Activated naive CD4-positive, alpha-beta T cell treated with anti-CD3 and anti-CD28 coated beads, Interleukin-2, amount 50 U/mL, for 72 hours (primary cell): ENCODE data around the gene CCDC85A. TPM values are rescaled to one million over a fixed set of nuclear protein-coding genes. Genes with fewer than 3 reads are reported as not detected.

Source experiments
- ATAC-seq, 2 donors: fragments of 150-1000 bp; cut with Tn5 transposase; 2 replicates each; pipeline ENCODE4 v1.10.0; 2021; ENCODE audit warnings: mild to moderate bottlenecking in 2 of 2, moderate library complexity in 2 of 2
- DNase-seq, 2 donors: peaks; one replicate each; pipeline ENCODE4 v3.0.0; 2021 to 2022; ENCODE audit warnings: low spot score in 2 of 2
- H3K27ac Mint-ChIP-seq, 2 donors: one replicate each; pipeline ENCODE4 v1.8.0; 2022; ENCODE audit warnings: mild to moderate bottlenecking in 2 of 2, mixed read lengths in 2 of 2
- H3K36me3 Mint-ChIP-seq, 2 donors: one replicate each; pipeline ENCODE4 v1.8.0; 2022; ENCODE audit warnings: mixed read lengths in 2 of 2
- H3K9me3 Mint-ChIP-seq, 2 donors: one replicate each; pipeline ENCODE4 v1.8.0; 2022; ENCODE audit warnings: mixed read lengths in 2 of 2
- total RNA-seq, 2 donors: library from RNA; stranded (reverse); gene quantifications; one replicate each; pipeline ENCODE4 v1.2.3, GENCODE V29; 2022

CCDC85A gene
- total RNA-seq, 2 donors from 2014 or later, result not detected

GRCh38 chr2:56348392-56349210 lies 164.8 kb downstream of the CCDC85A start:
- no peak for DNase-seq
- H3K36me3 Mint-ChIP-seq, result no peaks in the 10 kb centered on the region

GRCh38 chr2:56357655-56358295 lies 174.0 kb downstream of the CCDC85A start:
- no peak overlapping the region for H3K27ac Mint-ChIP-seq
- no peak for DNase-seq
- no peak for ATAC-seq
- H3K36me3 Mint-ChIP-seq, result no peaks in the 10 kb centered on the region
- H3K9me3 Mint-ChIP-seq, result peaks cover 6 to 18% of the 10 kb centered on the region in 2 donors

More at GRCh38 chr2:56348392-56349210, 164.8 kb downstream of the CCDC85A start:
- no peak for ATAC-seq
- H3K27ac Mint-ChIP-seq, result no peak overlapping the region
- H3K9me3 Mint-ChIP-seq, result peaks cover 0 to 7% of the 10 kb centered on the region in 2 donors

- no peak for ATAC-seq
- Mint-ChIP-seq H3K36me3 (peaks cover 0 to 1% of the 10 kb centered on the region in 2 donors), H3K27ac (no peak overlapping the region), H3K9me3 (peaks cover 15 to 24% of the 10 kb centered on the region in 2 donors)
- no peak for DNase-seq
Observed at GRCh38 chr2:56361844-56362243, 178.1 kb downstream of the CCDC85A start.

GRCh38 chr2:56364902-56365301 lies 181.1 kb downstream of the CCDC85A start:
- no peak for ATAC-seq
- H3K27ac Mint-ChIP-seq, result no peak overlapping the region
- peaks cover 19 to 27% of the 10 kb centered on the region in 2 donors for H3K9me3 Mint-ChIP-seq
- peaks cover 0 to 4% of the 10 kb centered on the region in 2 donors for H3K36me3 Mint-ChIP-seq
- no peak for DNase-seq

- DNase-seq, result no peak
- peaks cover 0 to 4% of the 10 kb centered on the region in 2 donors for H3K36me3 Mint-ChIP-seq
- peaks cover 10 to 12% of the 10 kb centered on the region in 2 donors for H3K9me3 Mint-ChIP-seq
- ATAC-seq, result no peak
- H3K27ac Mint-ChIP-seq, result no peak overlapping the region
Observed at GRCh38 chr2:56369316-56369715, 185.5 kb downstream of the CCDC85A start.

- ATAC-seq (no peak), DNase-seq (no peak)
- Mint-ChIP-seq H3K36me3 (no peaks in the 10 kb centered on the region), H3K9me3 (peaks cover under 1 to 6% of the 10 kb centered on the region in 2 donors), H3K27ac (no peak overlapping the region)
Observed at GRCh38 chr2:56372071-56372656, 188.4 kb downstream of the CCDC85A start.

GRCh38 chr2:56375251-56375650 lies 191.5 kb downstream of the CCDC85A start:
- H3K36me3 Mint-ChIP-seq, result no peaks in the 10 kb centered on the region

GRCh38 chr2:56376699-56377665 lies 193.2 kb downstream of the CCDC85A start:
- no peak for DNase-seq
- Mint-ChIP-seq H3K9me3 (peaks cover 0 to 12% of the 10 kb centered on the region in 2 donors), H3K27ac (no peak overlapping the region), H3K36me3 (no peaks in the 10 kb centered on the region)
- ATAC-seq, result no peak

More at GRCh38 chr2:56375251-56375650, 191.5 kb downstream of the CCDC85A start:
- H3K27ac Mint-ChIP-seq, result no peak overlapping the region
- DNase-seq (no peak), ATAC-seq (no peak)
- peaks cover 0 to 8% of the 10 kb centered on the region in 2 donors for H3K9me3 Mint-ChIP-seq

GRCh38 chr2:56379066-56379465 lies 195.3 kb downstream of the CCDC85A start:
- peaks cover 0 to 12% of the 10 kb centered on the region in 2 donors for H3K9me3 Mint-ChIP-seq
- DNase-seq (no peak), ATAC-seq (no peak)
- no peak overlapping the region for H3K27ac Mint-ChIP-seq
- no peaks in the 10 kb centered on the region for H3K36me3 Mint-ChIP-seq

- H3K27ac Mint-ChIP-seq, result no peak overlapping the region
- ATAC-seq, result no peak
- H3K9me3 Mint-ChIP-seq, result peaks cover 0 to 12% of the 10 kb centered on the region in 2 donors
Observed at GRCh38 chr2:56380861-56381260, 197.1 kb downstream of the CCDC85A start.

GRCh38 chr2:56382466-56382865 lies 198.7 kb downstream of the CCDC85A start:
- peaks cover 0 to 4% of the 10 kb centered on the region in 2 donors for H3K9me3 Mint-ChIP-seq
- H3K36me3 Mint-ChIP-seq, result no peaks in the 10 kb centered on the region
- H3K27ac Mint-ChIP-seq, result no peak overlapping the region
- DNase-seq (no peak), ATAC-seq (no peak)

More at GRCh38 chr2:56380861-56381260, 197.1 kb downstream of the CCDC85A start:
- H3K36me3 Mint-ChIP-seq, result no peaks in the 10 kb centered on the region
- no peak for DNase-seq

- ATAC-seq (no peak), DNase-seq (no peak)
- Mint-ChIP-seq H3K27ac (no peak overlapping the region), H3K9me3 (peaks cover 5 to 7% of the 10 kb centered on the region in 2 donors), H3K36me3 (no peaks in the 10 kb centered on the region)
Observed at GRCh38 chr2:56386657-56387056, 202.9 kb downstream of the CCDC85A start.

- no peak for ATAC-seq
- H3K9me3 Mint-ChIP-seq, result peaks cover 13 to 14% of the 10 kb centered on the region in 2 donors
- no peaks in the 10 kb centered on the region for H3K36me3 Mint-ChIP-seq
- no peak for DNase-seq
- no peak overlapping the region for H3K27ac Mint-ChIP-seq
Observed at GRCh38 chr2:56390644-56391043, 206.9 kb downstream of the CCDC85A start.

GRCh38 chr2:56410140-56410539 lies 226.3 kb downstream of the CCDC85A start:
- Mint-ChIP-seq H3K9me3 (peaks cover 5 to 14% of the 10 kb centered on the region in 2 donors), H3K36me3 (no peaks in the 10 kb centered on the region)
- ATAC-seq, result no peak

GRCh38 chr2:56416500-56417176 lies 232.8 kb downstream of the CCDC85A start:
- Mint-ChIP-seq H3K9me3 (peaks cover 16 to 28% of the 10 kb centered on the region in 2 donors), H3K27ac (peak overlapping the region in 1 of 2 donors; percentile 6), H3K36me3 (peaks cover 0 to 12% of the 10 kb centered on the region in 2 donors)
- no peak for DNase-seq
- no peak for ATAC-seq

More at GRCh38 chr2:56410140-56410539, 226.3 kb downstream of the CCDC85A start:
- H3K27ac Mint-ChIP-seq, result no peak overlapping the region
- DNase-seq, result no peak
